IPS-NIHi11 (cell line): ENCODE data around the gene CERT1.
"Not testable (repeated sequence)": the region's sequence is repeated elsewhere in the genome, so short reads cannot be mapped to it uniquely, and the experiment has no call there.

ENCODE experiments used
- DNase-seq: peaks from one replicate; pipeline ENCODE4 v3.0.0; 2012; ENCODE audit warnings: mixed read lengths, low spot score

Gene CERT1

DNA sequence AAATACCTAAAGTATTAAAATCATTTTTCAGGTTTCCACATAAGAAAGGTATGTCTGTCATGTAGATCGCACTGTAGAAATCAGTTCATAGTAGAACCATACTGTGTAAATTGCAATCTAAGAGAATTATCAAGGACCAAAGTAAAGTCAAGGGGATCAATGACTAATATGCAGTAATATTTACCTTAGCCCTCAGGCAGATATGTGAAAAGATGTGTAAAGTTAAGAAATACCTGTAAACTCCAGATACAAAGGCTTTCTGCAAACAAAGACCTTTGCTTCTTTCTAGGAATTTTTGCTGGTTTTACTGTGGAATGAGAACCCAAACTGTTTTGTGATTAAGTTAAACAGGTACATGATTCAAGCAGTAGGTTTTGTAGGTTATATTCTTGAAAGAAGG is 11.8 kb upstream of the CERT1 start:
- DNase-seq, result no peak

DNA sequence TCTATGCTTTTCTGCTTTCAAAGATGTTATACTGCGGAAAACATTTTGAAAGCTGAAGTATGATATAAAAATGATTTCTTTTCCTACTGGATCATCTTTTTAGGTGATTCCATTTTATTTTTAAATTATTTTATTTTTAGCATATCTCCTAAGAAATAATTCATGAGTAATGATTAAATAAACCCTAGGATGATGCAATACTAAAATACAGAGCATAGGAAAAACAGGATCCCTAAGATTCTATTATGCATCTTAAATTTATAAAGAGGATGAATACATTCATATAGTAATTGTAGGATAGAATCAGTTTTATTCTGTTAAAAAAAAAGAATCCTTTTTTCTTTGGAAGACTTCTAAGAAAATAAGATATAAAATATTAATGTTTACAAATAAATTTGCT is 11.1 kb upstream of the CERT1 start:
- DNase-seq, result no peak

DNA sequence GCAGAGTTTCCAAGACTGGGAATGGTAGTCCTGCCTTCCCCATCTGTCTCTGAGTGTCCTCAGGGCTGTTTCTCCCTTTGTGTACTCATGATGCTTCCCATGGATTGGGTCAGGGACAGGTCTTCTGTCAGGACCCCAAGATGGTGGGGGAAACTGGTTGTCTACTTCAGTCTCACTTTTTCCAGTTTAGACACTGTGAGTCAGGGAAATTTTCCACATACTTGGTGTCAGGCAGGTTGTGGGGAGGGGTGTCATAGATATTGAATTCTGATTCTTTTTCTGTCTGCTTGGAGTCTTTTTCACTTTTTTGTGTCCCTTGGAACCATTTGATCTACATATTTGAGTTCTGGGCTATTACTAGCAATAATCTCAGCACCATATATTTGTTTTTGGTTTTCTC is 10.6 kb upstream of the CERT1 start:
- DNase-seq, result no peak

DNA sequence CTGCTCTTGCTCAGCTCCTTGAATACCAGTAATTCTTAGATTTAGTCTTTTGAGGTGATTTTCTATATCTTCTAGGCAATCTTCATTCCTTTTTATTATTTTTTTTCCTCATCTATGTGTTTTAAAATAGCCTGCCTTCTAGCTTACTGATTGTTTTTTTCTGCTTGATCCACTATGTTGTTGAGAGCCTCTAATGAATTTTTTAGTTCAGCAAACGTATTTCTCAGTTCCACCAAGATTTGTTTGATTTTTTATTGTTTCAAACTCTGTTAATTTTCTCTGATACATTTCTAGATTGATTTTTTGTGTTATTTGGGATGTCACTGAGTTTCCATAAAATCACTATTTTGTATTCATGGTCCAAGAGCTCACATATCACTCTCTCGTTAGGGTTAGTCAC is 9.8 kb upstream of the CERT1 start:
- DNase-seq, result no peak

DNA sequence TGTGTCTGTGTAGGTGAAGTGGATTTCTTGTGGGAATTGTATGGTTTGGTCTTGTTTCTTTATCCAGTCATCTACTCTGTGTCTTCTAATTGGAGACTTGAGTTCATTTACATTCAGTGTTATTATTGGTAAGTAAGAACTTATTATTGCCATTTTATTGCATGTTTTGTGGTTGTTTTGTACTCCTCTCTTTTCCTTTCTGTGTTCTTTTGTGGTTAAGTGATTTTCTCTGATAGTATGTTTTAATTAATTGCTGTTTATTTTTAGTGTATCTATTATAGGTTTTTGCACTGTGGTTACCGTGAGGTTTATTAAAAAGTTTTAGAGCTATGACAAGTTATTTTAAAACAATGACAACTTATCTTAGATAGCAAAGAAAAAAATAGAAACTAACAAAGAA is 8.3 kb upstream of the CERT1 start:
- no peak for DNase-seq

DNA sequence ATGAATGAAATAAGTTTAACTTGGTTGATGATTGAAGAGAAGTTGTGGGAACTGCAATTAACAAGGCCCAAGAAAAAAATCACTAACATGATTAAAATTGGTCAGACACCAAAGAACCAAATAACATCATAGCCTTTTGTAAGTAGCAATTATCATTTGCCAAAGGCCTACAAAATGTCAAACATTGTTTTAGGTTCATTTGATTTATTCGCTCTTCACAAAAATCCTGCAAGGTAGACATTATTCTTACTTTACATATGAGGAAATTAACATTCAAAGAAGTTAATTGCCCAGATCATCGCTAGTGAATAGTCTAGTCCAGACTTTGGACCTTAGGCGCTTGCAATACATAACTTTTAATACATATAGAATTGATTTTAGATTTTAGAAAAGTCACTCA is 2.9 kb upstream of the CERT1 start:
- DNase-seq, result no peak

DNA sequence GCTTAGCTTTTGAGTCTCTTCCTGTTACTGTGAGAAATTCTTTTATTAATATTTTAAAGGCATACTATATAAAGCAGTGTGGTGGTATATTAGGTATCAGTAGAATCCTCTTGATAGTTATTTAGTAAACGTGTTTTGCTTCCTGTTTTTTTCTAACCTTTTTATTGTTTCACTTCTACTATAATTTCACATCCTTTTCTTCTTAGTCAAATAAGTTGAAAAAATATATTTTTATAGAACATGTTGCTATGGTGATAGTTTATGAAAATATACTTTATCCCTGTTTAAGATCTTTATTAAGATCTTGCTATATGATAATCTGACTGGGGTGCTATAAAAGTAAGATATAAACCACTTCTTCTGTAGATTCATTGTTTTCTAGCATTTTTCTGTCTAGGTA is 2.4 kb upstream of the CERT1 start:
- no peak for DNase-seq

DNA sequence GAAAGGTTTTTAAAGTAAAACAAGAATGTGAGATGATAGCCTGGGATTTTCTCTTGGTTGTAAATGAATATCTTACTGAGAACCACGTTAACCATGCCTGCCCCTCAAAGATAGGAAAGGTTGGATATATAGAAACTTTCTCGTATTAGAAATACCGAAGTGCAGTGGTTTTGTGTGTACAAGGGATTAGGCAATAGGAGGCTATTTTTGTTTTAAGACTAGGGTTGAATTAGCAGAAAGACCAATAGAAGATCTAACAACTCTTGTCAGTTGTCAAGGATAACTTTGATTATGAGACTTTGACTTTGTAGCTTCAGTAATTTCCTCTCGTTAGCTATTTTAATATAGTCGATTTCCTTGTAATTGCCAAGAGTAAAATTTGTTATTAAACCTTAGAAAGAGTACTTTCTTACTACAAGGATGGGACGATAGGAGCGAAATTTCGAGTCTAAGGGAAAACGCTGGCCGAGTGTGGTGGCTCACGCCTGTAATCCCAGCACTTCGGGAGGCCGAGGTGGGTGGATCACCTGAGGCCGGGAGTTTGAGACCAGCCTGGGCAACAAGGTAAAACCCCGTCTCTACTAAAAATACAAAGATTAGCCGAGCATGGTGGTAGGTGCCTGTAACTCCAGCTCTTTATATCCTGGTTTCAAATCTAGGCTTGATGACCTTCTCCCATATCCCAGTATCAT is 1.1 kb upstream of the CERT1 start:
- no peak for DNase-seq

DNA sequence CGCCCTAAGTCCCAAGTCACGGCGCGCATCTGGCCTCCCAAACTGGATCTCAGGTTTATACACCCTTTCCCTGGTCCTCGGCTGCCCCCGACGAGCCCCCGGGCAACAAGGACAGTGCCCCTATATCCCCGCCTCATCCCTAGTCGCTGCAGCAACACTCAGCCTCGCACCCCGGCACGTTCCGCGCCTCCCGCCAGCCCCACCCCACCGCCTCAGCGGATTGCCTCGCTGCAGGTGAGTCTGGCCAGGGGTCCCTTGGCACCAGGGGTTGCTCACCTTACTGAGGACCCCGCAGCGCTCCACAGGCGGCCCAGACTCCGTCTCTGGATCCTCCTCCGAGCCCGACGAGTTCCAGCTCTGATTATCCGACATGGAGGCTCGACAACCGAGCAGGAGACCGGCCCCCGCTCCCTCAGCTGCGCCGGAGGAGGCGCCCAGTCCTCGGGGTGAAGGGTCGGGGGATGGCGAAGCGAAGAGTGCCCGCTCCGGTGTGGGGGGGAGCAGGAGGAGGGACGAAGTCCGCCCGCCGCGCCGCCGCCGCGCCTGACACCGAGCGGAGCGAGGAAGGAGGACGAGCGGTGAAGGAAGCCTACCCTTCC is 494 bp downstream of the CERT1 start:
- DNase-seq, result peak; percentile 40

DNA sequence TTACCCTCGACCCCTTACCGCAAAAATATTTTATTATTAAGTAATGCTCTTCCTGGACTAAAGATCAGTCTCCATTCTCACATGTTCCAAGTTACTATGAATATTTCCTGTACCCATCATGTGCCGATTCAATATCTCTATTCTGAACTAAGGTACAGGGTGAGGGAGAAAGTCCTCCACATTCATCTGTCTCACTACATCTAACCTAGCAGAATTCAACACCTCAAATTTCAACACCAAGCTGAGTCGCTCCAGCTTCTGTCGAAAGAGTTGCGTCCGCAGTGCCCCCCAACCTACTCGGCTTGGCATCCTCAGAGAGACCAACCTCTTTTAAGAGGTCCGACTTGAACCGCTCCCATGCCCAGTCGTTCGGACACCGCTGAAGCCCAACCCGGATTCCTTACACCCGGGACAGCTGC is 1.0 kb downstream of the CERT1 start:
- no peak for DNase-seq

DNA sequence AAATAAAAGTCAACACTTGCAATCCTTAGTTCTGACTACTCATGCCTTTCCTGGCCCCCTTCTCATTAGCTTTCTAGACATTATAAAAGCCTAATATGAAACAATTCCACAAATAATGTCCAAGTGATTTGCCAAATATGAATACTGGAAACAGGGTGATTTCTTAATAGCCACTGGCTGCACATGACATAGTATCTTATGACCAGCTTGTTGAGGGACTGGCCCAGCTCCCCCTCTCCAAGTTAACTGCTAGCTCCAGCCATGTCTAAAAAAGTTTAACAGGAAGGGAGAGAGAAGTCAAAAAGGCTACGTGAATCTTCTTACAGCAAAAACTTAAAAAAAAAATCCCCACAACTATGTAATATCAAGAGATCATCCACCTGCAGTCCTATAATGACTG is 1.5 kb downstream of the CERT1 start:
- DNase-seq, result no peak

DNA sequence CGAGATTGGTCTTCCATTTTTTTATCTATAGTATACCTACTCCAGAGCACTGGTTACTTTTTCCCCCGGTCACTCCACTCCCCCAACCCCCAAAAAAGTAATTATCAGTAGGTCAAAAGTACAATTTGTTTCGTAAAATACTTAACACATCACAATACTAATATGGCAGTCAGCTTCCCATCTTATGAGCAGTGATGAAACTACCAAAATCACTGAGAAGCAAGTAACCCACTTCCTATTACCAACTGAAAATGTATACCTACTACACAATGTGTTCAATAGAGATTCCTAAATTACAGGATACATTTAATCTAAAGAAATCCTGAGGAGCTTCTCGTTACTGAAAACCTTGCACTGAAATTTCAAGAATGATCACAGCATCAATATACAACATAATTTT is 1.9 kb downstream of the CERT1 start:
- no peak for DNase-seq

DNA sequence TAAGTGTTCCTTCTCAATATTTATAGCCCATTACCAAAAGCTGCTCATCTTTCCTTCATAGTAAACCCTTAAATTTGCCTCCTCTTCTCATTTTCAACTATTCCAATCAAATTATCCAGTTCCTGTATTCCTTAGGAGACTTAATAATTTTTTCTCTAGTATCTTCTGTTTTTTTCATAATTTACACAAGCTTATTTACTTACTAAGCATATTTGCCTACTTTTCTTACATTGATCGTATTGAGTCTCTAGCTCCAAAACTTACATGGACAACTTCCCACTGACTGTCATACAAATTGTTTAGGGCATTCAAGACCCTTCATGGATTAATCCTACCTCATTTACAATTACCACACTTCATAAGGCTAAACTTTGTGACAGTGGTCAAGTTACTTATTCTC is 3.6 kb downstream of the CERT1 start:
- DNase-seq, result no peak

DNA sequence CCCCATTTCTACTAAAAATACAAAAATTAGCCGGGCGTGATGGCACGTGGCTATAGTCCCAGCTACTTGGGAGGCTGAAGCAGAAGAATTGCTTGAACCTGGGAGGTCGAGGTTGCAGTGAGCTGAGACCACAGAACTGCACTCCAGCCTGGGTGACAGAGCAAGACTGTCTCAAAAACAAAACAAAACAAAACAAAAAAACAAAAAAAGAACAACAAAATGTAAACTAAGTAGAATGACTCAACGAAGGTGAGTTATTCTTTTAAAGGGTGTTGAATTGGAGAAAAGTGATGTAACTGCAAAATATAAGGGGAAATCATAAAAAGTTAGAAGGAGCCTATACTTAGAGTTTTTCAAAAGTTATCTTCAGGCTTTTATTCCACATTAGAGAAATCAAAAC is 6.3 kb downstream of the CERT1 start:
- DNase-seq, result not testable (repeated sequence)

DNA sequence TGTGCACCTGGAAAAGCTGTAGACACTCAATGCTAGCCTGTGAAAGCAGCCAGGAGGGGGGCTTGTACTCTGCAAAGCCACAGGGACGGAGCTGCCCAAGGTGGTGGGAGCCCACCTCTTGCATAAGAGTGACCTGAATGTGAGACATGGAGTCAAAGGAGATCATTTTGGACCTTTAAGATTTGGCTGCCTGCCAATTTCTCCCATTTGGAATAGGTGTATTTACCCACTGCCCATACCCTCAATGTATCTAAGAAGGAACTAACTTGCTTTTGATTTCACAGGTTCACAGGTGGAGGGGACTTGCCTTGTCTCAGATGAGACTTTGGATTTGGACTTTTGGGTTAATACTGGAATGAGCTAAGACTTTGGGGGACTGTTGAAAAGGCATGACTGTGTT is 12.6 kb downstream of the CERT1 start:
- not testable (repeated sequence) for DNase-seq

DNA sequence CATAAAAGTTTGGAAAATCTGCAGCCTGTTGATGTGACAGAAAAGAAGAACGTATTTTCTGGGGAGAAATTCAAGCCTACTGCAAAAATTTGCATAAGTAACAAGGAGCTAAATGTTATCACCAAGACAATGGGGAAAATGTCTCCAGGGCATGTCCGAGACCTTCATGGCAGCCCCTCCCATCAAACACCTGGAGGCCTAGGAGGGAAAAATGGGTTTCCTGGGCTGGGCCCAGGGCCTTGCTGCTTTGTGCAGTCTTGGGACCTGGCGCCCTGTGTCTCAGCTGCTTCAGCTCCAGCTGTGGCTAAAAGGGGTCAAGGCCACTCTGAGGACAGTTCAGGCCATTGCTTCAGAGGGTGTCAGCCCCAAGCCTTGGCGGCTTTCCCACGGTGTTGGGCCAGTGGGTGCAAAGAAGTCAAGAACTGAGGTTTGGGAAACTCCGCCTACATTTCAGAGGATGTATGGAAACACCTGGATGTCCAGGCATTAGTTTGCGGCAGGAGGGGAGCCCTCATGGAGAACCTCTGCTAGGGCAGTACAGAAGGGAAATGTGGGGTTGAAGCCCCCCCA is 13.1 kb downstream of the CERT1 start:
- no peak for DNase-seq

DNA sequence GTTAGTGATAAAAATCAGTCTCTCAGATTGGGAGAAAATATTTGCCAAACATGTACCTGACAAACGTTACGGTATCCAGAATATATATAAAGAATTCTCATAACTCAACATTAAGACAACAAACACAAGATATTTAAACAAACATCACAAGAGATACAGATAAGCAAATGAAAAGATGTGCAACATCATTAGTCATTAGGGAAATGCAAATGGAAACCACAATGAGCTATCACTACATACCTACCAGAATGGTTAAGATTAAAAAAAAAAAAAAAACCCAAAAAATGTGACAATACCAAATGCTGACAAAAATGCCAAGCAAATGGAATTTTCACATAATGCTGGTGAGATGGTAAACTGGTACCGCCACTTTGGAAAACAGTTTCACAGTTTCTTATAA is 15.4 kb downstream of the CERT1 start:
- DNase-seq, result no peak

DNA sequence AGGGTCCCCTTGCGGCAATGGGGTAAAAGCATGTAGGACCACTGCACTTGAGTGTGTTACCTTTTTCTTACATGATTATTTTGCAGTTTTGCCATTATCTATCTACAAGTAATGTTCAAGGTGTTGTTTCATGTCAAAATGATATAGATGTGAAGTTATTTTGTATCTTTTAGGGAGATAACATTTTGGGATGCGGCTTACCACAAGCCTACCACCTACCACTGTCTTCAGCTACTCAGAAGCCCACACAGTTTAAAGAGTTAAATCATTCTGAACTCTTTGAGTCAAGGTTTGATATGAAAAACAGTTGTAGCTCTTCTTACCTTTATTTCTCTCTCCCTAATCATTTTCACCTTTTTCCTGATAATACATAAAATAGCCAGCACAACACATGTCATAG is 19.8 kb downstream of the CERT1 start:
- DNase-seq, result no peak

DNA sequence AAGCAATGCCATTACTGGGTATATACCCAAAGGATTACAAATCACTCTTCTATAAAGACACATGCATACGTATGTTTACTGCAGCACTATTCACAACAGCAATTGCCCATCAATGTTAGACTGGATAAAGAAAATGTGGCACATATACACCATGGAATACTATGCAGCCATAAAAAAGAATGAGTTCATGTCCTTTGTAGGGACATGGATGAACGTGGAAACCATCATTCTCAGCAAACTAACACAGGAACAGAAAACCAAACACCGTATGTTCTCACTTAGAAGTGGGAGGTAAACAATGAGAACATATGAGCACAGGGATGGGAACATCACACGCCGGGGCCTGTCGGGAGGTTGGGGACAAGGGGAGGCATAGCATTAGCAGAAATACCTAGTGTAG is 21.6 kb downstream of the CERT1 start:
- DNase-seq, result not testable (repeated sequence)

DNA sequence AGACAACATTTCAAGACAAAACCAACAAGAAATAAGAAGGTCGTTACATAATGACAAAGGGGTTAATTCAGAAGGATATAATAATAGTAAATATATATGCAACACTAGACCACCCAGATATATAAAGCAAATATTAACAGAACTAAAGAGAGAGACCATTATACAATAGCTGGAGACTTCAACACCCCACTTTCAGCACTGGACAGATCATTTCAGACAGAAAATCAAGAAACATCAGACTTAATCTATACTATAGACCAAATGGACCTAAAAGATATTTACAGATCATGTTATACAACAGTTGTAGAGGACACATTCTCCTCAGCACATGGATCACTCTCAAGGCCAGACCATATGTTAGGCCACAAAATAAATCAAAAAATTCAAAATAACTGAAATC is 26.8 kb downstream of the CERT1 start:
- no peak for DNase-seq

DNA sequence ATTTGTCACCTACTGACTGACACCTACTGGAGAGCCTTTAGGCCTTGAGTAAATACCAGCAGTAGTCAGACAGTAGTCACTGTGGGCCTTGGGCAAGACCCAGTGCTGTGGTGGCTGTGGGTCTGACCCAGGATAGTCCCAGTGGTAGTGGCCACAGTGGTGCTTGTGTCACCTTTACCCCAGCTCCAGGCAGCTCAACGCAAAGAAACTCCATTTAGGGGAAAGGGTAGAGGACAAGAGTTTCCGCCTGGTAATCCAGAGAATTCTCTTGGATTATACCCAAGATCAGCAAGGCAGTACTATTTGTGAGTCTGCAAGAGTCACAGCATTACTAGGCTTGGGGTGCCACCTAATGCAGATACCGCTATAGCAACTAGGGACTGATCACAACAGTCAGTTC is 28.9 kb downstream of the CERT1 start:
- DNase-seq, result no peak

DNA sequence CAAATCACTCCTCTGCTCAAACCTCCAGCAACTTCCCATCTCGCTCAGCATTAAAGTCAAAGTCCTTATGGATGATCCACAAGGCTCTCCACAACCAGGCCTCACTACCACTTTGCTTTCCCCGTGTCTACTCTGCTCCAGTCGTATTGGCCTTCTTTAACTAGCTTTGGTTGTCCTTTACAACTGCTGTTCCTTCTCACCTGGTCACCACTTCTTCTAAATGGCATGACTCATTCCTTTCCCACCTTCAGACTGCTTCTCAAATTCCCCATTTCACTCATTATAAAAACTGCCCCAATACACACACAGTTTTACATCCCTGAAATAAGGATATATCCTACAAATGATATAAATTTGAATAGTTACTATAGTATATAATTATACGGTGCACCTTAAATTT is 30.4 kb downstream of the CERT1 start:
- peak; percentile 7 for DNase-seq

DNA sequence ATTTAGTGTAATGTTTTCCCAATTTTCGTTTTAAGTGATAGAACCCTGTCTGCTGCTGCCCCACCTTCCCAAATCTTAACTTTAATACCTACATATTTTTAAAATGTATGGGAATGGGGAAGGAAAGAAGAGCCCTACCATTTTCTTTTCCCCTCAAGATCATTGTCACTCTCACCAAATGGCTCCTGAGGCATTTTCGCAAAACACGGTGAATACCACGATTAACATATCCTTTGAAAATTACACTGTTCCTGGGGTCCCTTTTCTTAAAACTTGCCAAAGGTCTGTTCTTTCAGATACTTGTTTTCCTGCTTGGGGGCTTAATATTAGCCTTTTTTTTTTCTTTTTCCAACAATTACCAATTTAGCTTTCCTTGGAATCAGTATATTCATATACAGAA is 36.1 kb downstream of the CERT1 start:
- no peak for DNase-seq

DNA sequence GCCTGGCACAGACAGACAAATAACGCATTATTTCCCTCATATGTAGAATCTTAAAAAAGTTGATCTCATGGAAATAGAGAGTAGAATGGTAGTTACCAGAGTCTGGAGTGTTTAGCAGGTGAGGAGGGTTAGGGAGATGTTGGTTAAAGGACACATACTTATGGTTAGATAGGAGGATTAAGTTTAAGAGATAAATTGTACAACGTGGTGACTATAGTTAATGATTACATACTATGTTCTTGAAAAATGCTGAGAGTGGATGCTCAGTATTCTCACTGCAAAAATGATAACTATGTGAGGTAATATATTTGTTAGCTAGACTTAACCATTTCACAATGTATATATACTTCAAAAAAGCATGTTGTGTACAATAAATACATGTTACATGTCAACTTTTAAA is 38.0 kb downstream of the CERT1 start:
- no peak for DNase-seq
